Mesenchymal stem cell (in vitro differentiated cells and primary cell): ENCODE measurements around the gene ARHGEF17.
A peak's percentile ranks its signal among the peaks of the same experiment; 100 is the strongest.

Experiments used
- DNase-seq: peaks from one replicate; pipeline ENCODE4 v3.0.0-alpha.2; 2013
- H2AFZ ChIP-seq: one replicate; pipeline ENCODE4 v1.6.1; 2013; ENCODE audit warnings: low read depth, mild to moderate bottlenecking, control low read depth, inconsistent platforms, low read length, moderate library complexity
- H2AK5ac ChIP-seq: 2 replicates; pipeline ENCODE4 v1.6.1; 2013; ENCODE audit warnings: low read length, moderate library complexity, mild to moderate bottlenecking, inconsistent platforms; ENCODE audit not compliant: severe bottlenecking
- H2BK120ac ChIP-seq: one replicate; pipeline ENCODE4 v1.6.1; 2013; ENCODE audit warnings: low read depth, mild to moderate bottlenecking, inconsistent platforms, low read length, moderate library complexity
- H2BK12ac ChIP-seq, 2 experiments: one replicate each; pipeline ENCODE4 v1.6.1; 2013; ENCODE audit warnings: inconsistent platforms in 2 of 2, low read length in 2 of 2, mild to moderate bottlenecking in 2 of 2, moderate library complexity in 2 of 2, control low read depth in 1 of 2
- H2BK15ac ChIP-seq: one replicate; pipeline ENCODE4 v1.6.1; 2013; ENCODE audit warnings: mild to moderate bottlenecking, low read depth, inconsistent platforms; ENCODE audit not compliant: poor library complexity, severe bottlenecking
- H2BK5ac ChIP-seq: 2 replicates; pipeline ENCODE4 v1.6.1; 2013; ENCODE audit warnings: low read depth, mild to moderate bottlenecking, low read length, control low read depth, inconsistent platforms; ENCODE audit not compliant: poor library complexity, severe bottlenecking
- H3K14ac ChIP-seq, 2 experiments: one replicate each; pipeline ENCODE4 v1.6.1; 2013; ENCODE audit warnings: inconsistent platforms in 2 of 2, low read length in 2 of 2, control low read depth in 1 of 2, mild to moderate bottlenecking in 1 of 2, moderate library complexity in 1 of 2
- H3K18ac ChIP-seq, 2 experiments: one replicate each; pipeline ENCODE4 v1.6.1; 2013; ENCODE audit warnings: inconsistent platforms in 2 of 2, low read length in 2 of 2, control low read depth in 1 of 2, low read depth in 1 of 2, mild to moderate bottlenecking in 1 of 2
- H3K23ac ChIP-seq, 2 experiments: one replicate each; pipeline ENCODE4 v1.6.1; 2013; ENCODE audit warnings: inconsistent platforms in 2 of 2, low read length in 2 of 2, mild to moderate bottlenecking in 2 of 2, moderate library complexity in 2 of 2, control low read depth in 1 of 2
- H3K27ac ChIP-seq: 2 replicates; pipeline ENCODE4 v1.5.1; 2013; ENCODE audit warnings: mild to moderate bottlenecking, moderate library complexity, low read length, control low read depth, inconsistent platforms; ENCODE audit not compliant: poor library complexity, severe bottlenecking
- H3K27me3 ChIP-seq, 2 experiments: 2 replicates each; pipeline versions ENCODE4 v1.6.1 to v1.7.0; 2013; ENCODE audit warnings: low read length in 2 of 2, mild to moderate bottlenecking in 2 of 2, moderate library complexity in 2 of 2, control low read depth in 1 of 2, inconsistent platforms in 1 of 2; ENCODE audit not compliant: control insufficient read depth in 1 of 2, insufficient read depth in 1 of 2
- H3K36me3 ChIP-seq, 2 experiments: 2 replicates each; pipeline versions ENCODE4 v1.6.1 to v1.7.0; 2013; ENCODE audit warnings: low read length in 2 of 2, control low read depth in 1 of 2, inconsistent platforms in 1 of 2, low read depth in 1 of 2, mild to moderate bottlenecking in 1 of 2; ENCODE audit not compliant: insufficient read depth in 2 of 2, control insufficient read depth in 1 of 2
- H3K4ac ChIP-seq, 2 experiments: one replicate each; pipeline ENCODE4 v1.6.1; 2013; ENCODE audit warnings: inconsistent platforms in 2 of 2, low read length in 2 of 2, mild to moderate bottlenecking in 2 of 2, moderate library complexity in 2 of 2, control low read depth in 1 of 2, low read depth in 1 of 2
- H3K4me1 ChIP-seq: 2 replicates; pipeline ENCODE4 v1.6.1; 2013; ENCODE audit warnings: low read depth, low read length, control low read depth; ENCODE audit not compliant: control insufficient read depth, insufficient read depth
- H3K4me2 ChIP-seq: 2 replicates; pipeline ENCODE4 v1.6.1; 2013; ENCODE audit warnings: low read length, mild to moderate bottlenecking, inconsistent platforms; ENCODE audit not compliant: poor library complexity, severe bottlenecking
- H3K4me3 ChIP-seq, 2 experiments: 2 replicates each; pipeline versions ENCODE4 v1.5.1 to v1.7.0; 2013; ENCODE audit warnings: low read length in 2 of 2, mild to moderate bottlenecking in 2 of 2, control low read depth in 1 of 2, low read depth in 1 of 2; ENCODE audit not compliant: insufficient read depth in 1 of 2
- H3K79me1 ChIP-seq: replicated peaks from 2 replicates; pipeline ENCODE4 v1.6.1; 2013; ENCODE audit warnings: mild to moderate bottlenecking, control low read depth, low read length, inconsistent platforms; ENCODE audit not compliant: poor library complexity, severe bottlenecking
- H3K9ac ChIP-seq: 2 replicates; pipeline ENCODE4 v1.7.0; 2013; ENCODE audit warnings: mild to moderate bottlenecking, low read length, moderate library complexity
- H3K9me3 ChIP-seq: 2 replicates; pipeline ENCODE4 v1.7.0; 2013; ENCODE audit warnings: mild to moderate bottlenecking, low read length; ENCODE audit not compliant: control insufficient read depth
- H4K8ac ChIP-seq: one replicate; pipeline ENCODE4 v1.6.1; 2013; ENCODE audit warnings: inconsistent platforms, mild to moderate bottlenecking, low read length, moderate library complexity
- H4K91ac ChIP-seq: one replicate; pipeline ENCODE4 v1.6.1; 2013; ENCODE audit warnings: mild to moderate bottlenecking, low read length, inconsistent platforms
- WGBS: methylation state at CpG from one replicate; pipeline ENCODE4 v1.1.7; 2013; ENCODE audit warnings: mixed read lengths; 5-methylcytosine and 5-hydroxymethylcytosine counted together

Gene ARHGEF17

GRCh38 chr11:73393011-73393380, 84.9 kb downstream of the ARHGEF17 start:
- 69% methylated on average over 7 of the region's 7 CpGs for WGBS
- Histone ChIP-seq H2BK12ac (no peak overlapping the region), H2AK5ac (no peak overlapping the region), H4K91ac (no peak overlapping the region), H3K4me3 (no peak overlapping the region), H3K14ac (no peak overlapping the region), H3K23ac (no peak overlapping the region), H3K4ac (no peak overlapping the region), H3K27ac (no peak overlapping the region), H3K27me3 (no peaks in the 10 kb centered on the region), H3K9ac (no peak overlapping the region), H2AFZ (no peak overlapping the region), H3K4me1 (peaks cover 31% of the 10 kb centered on the region), H3K4me2 (no peak overlapping the region), H2BK15ac (no peak overlapping the region), H2BK5ac (no peak overlapping the region), H2BK120ac (no peak overlapping the region), H3K18ac (no peak overlapping the region), H3K36me3 (peaks cover 0 to 39% of the 10 kb centered on the region in 2 experiments), H3K79me1 (peaks cover 21% of the 10 kb centered on the region), H4K8ac (peak overlapping the region; percentile 27), H3K9me3 (no peaks in the 10 kb centered on the region)
- no peak for DNase-seq

GRCh38 chr11:73393479-73394415, 85.7 kb downstream of the ARHGEF17 start:
- H4K91ac ChIP-seq: no peak overlapping the region
- no peak overlapping the region for H3K23ac ChIP-seq
- DNase-seq: peak; percentile 81
- H2BK12ac ChIP-seq: no peak overlapping the region
- H2BK5ac ChIP-seq: no peak overlapping the region
- peak overlapping the region; percentile 27 for H4K8ac ChIP-seq
- H3K4me3 ChIP-seq: no peak overlapping the region
- H3K18ac ChIP-seq: no peak overlapping the region
- no peak overlapping the region for H3K4me2 ChIP-seq
- no peaks in the 10 kb centered on the region for H3K9me3 ChIP-seq
- H2AFZ ChIP-seq: no peak overlapping the region
- H3K4me1 ChIP-seq: peaks cover 26% of the 10 kb centered on the region
- no peak overlapping the region for H3K14ac ChIP-seq
- H3K4ac ChIP-seq: no peak overlapping the region
- H3K9ac ChIP-seq: no peak overlapping the region
- no peak overlapping the region for H2BK120ac ChIP-seq
- no peak overlapping the region for H2AK5ac ChIP-seq
- peaks cover 0 to 45% of the 10 kb centered on the region in 2 experiments for H3K36me3 ChIP-seq
- H2BK15ac ChIP-seq: no peak overlapping the region
- H3K27ac ChIP-seq: no peak overlapping the region
- WGBS: 77% methylated on average over 16 of the region's 16 CpGs
- no peaks in the 10 kb centered on the region for H3K27me3 ChIP-seq
- H3K79me1 ChIP-seq: peaks cover 18% of the 10 kb centered on the region

- Histone ChIP-seq H2BK12ac (no peak overlapping the region), H3K9ac (no peak overlapping the region), H3K4me1 (peaks cover 24% of the 10 kb centered on the region), H2AFZ (no peak overlapping the region), H3K36me3 (peaks cover 0 to 45% of the 10 kb centered on the region in 2 experiments), H2BK120ac (no peak overlapping the region), H2AK5ac (no peak overlapping the region), H2BK5ac (no peak overlapping the region), H3K4ac (no peak overlapping the region), H4K8ac (no peak overlapping the region), H3K27ac (no peak overlapping the region), H3K27me3 (no peaks in the 10 kb centered on the region), H3K14ac (no peak overlapping the region), H3K79me1 (peaks cover 18% of the 10 kb centered on the region), H4K91ac (no peak overlapping the region), H2BK15ac (no peak overlapping the region), H3K4me3 (no peak overlapping the region), H3K9me3 (no peaks in the 10 kb centered on the region), H3K18ac (no peak overlapping the region), H3K4me2 (no peak overlapping the region), H3K23ac (no peak overlapping the region)
- DNase-seq: no peak
- WGBS: 96% methylated on average over 32 of the region's 34 CpGs
These were observed 86.6 kb downstream of the ARHGEF17 start for GRCh38 chr11:73394416-73395296.
